A549 (cell line): ENCODE measurements around the gene MUC5B. TPM values are rescaled to one million over a fixed set of nuclear protein-coding genes. Genes with fewer than 3 reads are reported as not detected.
A peak's percentile ranks its signal among the peaks of the same experiment; 100 is the strongest.

Experiments used
- ATAC-seq, 2 experiments: fragments of 200-7000 bp in 1 of 2; fragments of >200 bp in 1 of 2; cut with Nextera tagmentation in 1 of 2; cut with Tn5 transposase in 1 of 2; 3 replicates each; pipeline versions ENCODE4 v1.8.0 to v1.9.1; 2018 to 2020; ENCODE audit warnings: mild to moderate bottlenecking in 1 of 2, moderate library complexity in 1 of 2
- CTCF ChIA-PET: fragments of 300-600 bp; sonication (Branson Sonifier 250); formaldehyde crosslinking; extraction: SDS; loops from one replicate; lab custom pipeline; 2021; ENCODE audit warnings: antibody characterized with exemption, inconsistent platforms; lab: Yijun Ruan, JAX
- POLR2A ChIA-PET: fragments of 350-600 bp; formaldehyde crosslinking; extraction: SDS; loops from one replicate; lab custom pipeline; 2021; ENCODE audit warnings: antibody characterized with exemption, inconsistent platforms; lab: Yijun Ruan, JAX
- DNase-seq, 2 experiments: peaks; one replicate each; pipeline versions ENCODE4 v3.0.0 to v3.0.0-alpha.2; 2011 to 2016; ENCODE audit warnings: low read depth in 1 of 2, low spot score in 1 of 2
- FAIRE-seq: peaks from 2 replicates; lab custom pipeline; 2011; peaks lifted over from hg19 to GRCh38; lab: Jason Lieb, UNC
- H3K27ac ChIP-seq, 2 experiments: fragments of >200 bp; sonication (Bioruptor Twin); formaldehyde crosslinking; 3 replicates each; pipeline ENCODE4 v1.5.1; 2016 to 2017
- H3K4me1 ChIP-seq: fragments of >200 bp; sonication (Bioruptor Twin); formaldehyde crosslinking; 3 replicates; pipeline ENCODE4 v1.6.1; 2016
- H3K4me2 ChIP-seq: fragments of >200 bp; sonication (Bioruptor Twin); formaldehyde crosslinking; 3 replicates; pipeline ENCODE4 v1.6.1; 2016
- H3K4me3 ChIP-seq: fragments of >200 bp; sonication (Bioruptor Twin); formaldehyde crosslinking; 3 replicates; pipeline ENCODE4 v1.5.1; 2016
- H3K9me3 ChIP-seq: fragments of >200 bp; sonication (Bioruptor Twin); formaldehyde crosslinking; 3 replicates; pipeline ENCODE4 v1.6.1; 2016
- ATOH8 ChIP-seq: fragments of 250-450 bp; sonication (Bioruptor Pico); IDR thresholded peaks from 2 replicates; pipeline ENCODE4 v1.5.0; 2020; ENCODE audit warnings: low read depth, mild to moderate bottlenecking, moderate library complexity
- BCL3 ChIP-seq: fragments of >200 bp; sonication (Bioruptor Twin); formaldehyde crosslinking; IDR thresholded peaks from 3 replicates; pipeline ENCODE4 v1.6.1; 2016
- CBX8 ChIP-seq: fragments of 200-600 bp; sonication (generic); IDR thresholded peaks from 2 replicates; pipeline ENCODE4 v1.6.1; 2016
- CTCF ChIP-seq: fragments of >200 bp; sonication (Bioruptor Twin); formaldehyde crosslinking; IDR thresholded peaks from 3 replicates; pipeline ENCODE4 v1.5.1; 2016
- EHMT2 ChIP-seq: fragments of 200-600 bp; sonication (generic); IDR thresholded peaks from 2 replicates; pipeline ENCODE4 v1.6.1; 2016; ENCODE audit warnings: antibody characterized with exemption, low read depth, mild to moderate bottlenecking, moderate library complexity
- FOSB ChIP-seq: fragments of 250-450 bp; sonication (Bioruptor Pico); IDR thresholded peaks from 2 replicates; pipeline ENCODE4 v1.5.0; 2020; ENCODE audit warnings: mild to moderate bottlenecking, moderate library complexity
- HMGXB4 ChIP-seq: fragments of 250-450 bp; sonication (Bioruptor Pico); IDR thresholded peaks from 2 replicates; pipeline ENCODE4 v1.5.0; 2021; ENCODE audit warnings: mild to moderate bottlenecking, moderate library complexity, borderline replicate concordance
- HOXB5 ChIP-seq: fragments of 250-450 bp; sonication (Bioruptor Pico); IDR thresholded peaks from 2 replicates; pipeline ENCODE4 v1.5.0; 2020; ENCODE audit warnings: mild to moderate bottlenecking, moderate library complexity
- KDM1A ChIP-seq: fragments of 200-600 bp; sonication (generic); IDR thresholded peaks from 2 replicates; pipeline ENCODE4 v1.6.1; 2016; ENCODE audit warnings: low read depth, mild to moderate bottlenecking
- MYC ChIP-seq: IDR thresholded peaks from 2 replicates; pipeline ENCODE4 v1.6.1; 2012; ENCODE audit warnings: mild to moderate bottlenecking, inconsistent platforms, low read length, improper control_type of control experiment, borderline replicate concordance
- PHF8 ChIP-seq: fragments of 200-600 bp; sonication (generic); IDR thresholded peaks from 2 replicates; pipeline ENCODE4 v1.6.1; 2016; ENCODE audit warnings: low read depth, mild to moderate bottlenecking, antibody characterized with exemption, moderate library complexity, borderline replicate concordance
- RFX5 ChIP-seq: fragments of 450-650 bp; IDR thresholded peaks from 2 replicates; pipeline ENCODE4 v1.7.1; 2014; ENCODE audit warnings: antibody characterized with exemption, mild to moderate bottlenecking, moderate library complexity
- SREBF2 ChIP-seq: fragments of 450-650 bp; IDR thresholded peaks from 2 replicates; pipeline ENCODE4 v1.6.1; 2014; ENCODE audit warnings: mild to moderate bottlenecking, moderate library complexity
- TP53 ChIP-seq: fragments of 250-450 bp; sonication (Bioruptor Pico); IDR thresholded peaks from 2 replicates; pipeline ENCODE4 v1.5.0; 2021; ENCODE audit warnings: mild to moderate bottlenecking, moderate library complexity
- ZC3H11A ChIP-seq: fragments of 450-650 bp; IDR thresholded peaks from 2 replicates; pipeline ENCODE4 v1.6.1; 2014; ENCODE audit warnings: antibody characterized with exemption, mild to moderate bottlenecking
- WGBS: methylation state at CpG from one replicate; pipeline ENCODE4 v1.1.6; 2017; ENCODE audit errors: missing lambda C conversion rate; 5-methylcytosine and 5-hydroxymethylcytosine counted together
- polyA plus RNA-seq, 4 experiments: library from polyadenylated mRNA; depleted of rRNA in 3 of 4; stranded (reverse); fragments of >200 nt; fragmentation: RNase III in 1 of 4; extraction: RNeasy Plus Mini Kit Qiagen cat#74134 plus additional on column Dnase treatment in 1 of 4; gene quantifications; 2 replicates in 3 of 4; 3 replicates in 1 of 4; pipeline ENCODE4 v1.2.3, GENCODE V29; 2011 to 2017

Gene MUC5B
- polyA plus RNA-seq, 2 of the 4 experiments (the other 2 are of a cell fraction) = 0.85 to 1.4 TPM

GRCh38 chr11:1206391-1207271 is 16.2 kb upstream of the MUC5B start (continued):
- no peak for TF ChIP-seq MYC
- no peak for TF ChIP-seq ZC3H11A
- TF ChIP-seq PHF8 = no peak
- no peak for TF ChIP-seq CBX8

- Histone ChIP-seq H3K9me3 (peaks cover 22% of the 10 kb centered on the region), H3K4me1 (peaks cover 12% of the 10 kb centered on the region), H3K4me2 (no peak overlapping the region), H3K27ac (0 out of 6 replicates have a peak overlapping the region, but pooled peaks of 1 of the 2 experiments have one; percentile 17), H3K4me3 (no peak overlapping the region)
- ChIA-PET CTCF (interaction anchor here (0.6 to 1.2 kb wide), 4 partner anchors 18 to 308 kb away, joined by 3 read pairs; no protein-coding TSS in a partner anchor), POLR2A (no interaction called here)
- no peak for FAIRE-seq
- no peak for DNase-seq
- no peak for ATAC-seq
- TF ChIP-seq CBX8 (no peak), FOSB (no peak), CTCF (no peak), SREBF2 (no peak), EHMT2 (no peak), HMGXB4 (no peak), ZC3H11A (no peak), ATOH8 (no peak)
- 92% methylated on average over 25 of the region's 34 CpGs for WGBS
Observed at GRCh38 chr11:1207401-1208143, 15.3 kb upstream of the MUC5B start.

- CTCF ChIA-PET = interaction anchor here (0.7 kb wide), 1 partner anchor 307 kb away, joined by 3 read pairs; no protein-coding TSS in a partner anchor
- ATAC-seq (no peak), FAIRE-seq (no peak), DNase-seq (no peak)
- POLR2A ChIA-PET = no interaction called here
- no peak overlapping the region for H3K4me2 ChIP-seq
- H3K9me3 ChIP-seq = peaks cover 22% of the 10 kb centered on the region
- WGBS = 79% methylated on average over 6 of the region's 6 CpGs
- no peak overlapping the region for H3K27ac ChIP-seq
- TF ChIP-seq TP53 (CRISPR knock-in tag) (no peak), BCL3 (no peak), HOXB5 (CRISPR knock-in tag) (no peak), RFX5 (no peak), PHF8 (no peak), KDM1A (no peak)
- peaks cover 7% of the 10 kb centered on the region for H3K4me1 ChIP-seq
- H3K4me3 ChIP-seq = no peak overlapping the region
Observed at GRCh38 chr11:1208144-1208393, 14.8 kb upstream of the MUC5B start.
